Common myeloid progenitor, CD34-positive (primary cell): Measurements from ENCODE around the gene TBC1D4.

Source experiments
- CTCF ChIA-PET: fragments of 350-600 bp; sonication (Branson Sonifier 250); formaldehyde crosslinking; loops from one replicate; lab custom pipeline; 2021; ENCODE audit warnings: antibody characterized with exemption; lab: Charles Lee
- POLR2A ChIA-PET: fragments of 350-600 bp; sonication (Branson Sonifier 250); formaldehyde crosslinking; loops from one replicate; lab custom pipeline; 2021; ENCODE audit warnings: antibody characterized with exemption; lab: Charles Lee
- DNase-seq, 3 donors: peaks; one replicate each; pipeline versions ENCODE4 v3.0.0 to v3.0.0-alpha.2; 2013
- H3K27ac ChIP-seq, 2 experiments: 1 replicate in 1 of 2; 2 replicates in 1 of 2; pipeline ENCODE4 v1.7.0; 2013; ENCODE audit warnings: inconsistent platforms in 2 of 2, low read length in 2 of 2, mild to moderate bottlenecking in 2 of 2, low read depth in 1 of 2, moderate library complexity in 1 of 2; ENCODE audit not compliant: severe bottlenecking in 2 of 2, insufficient read depth in 1 of 2, poor library complexity in 1 of 2
- H3K27me3 ChIP-seq, 5 experiments: replicated peaks in 2 of 5; 1 replicate in 3 of 5; 2 replicates in 2 of 5; pipeline versions ENCODE4 v1.6.1 to v1.7.0; 2013; ENCODE audit warnings: low read length in 4 of 5, mild to moderate bottlenecking in 2 of 5, moderate library complexity in 2 of 5, inconsistent platforms in 1 of 5; ENCODE audit not compliant: insufficient read depth in 5 of 5, control insufficient read depth in 4 of 5
- H3K36me3 ChIP-seq, 4 experiments: 1 replicate in 2 of 4; 2 replicates in 2 of 4; pipeline versions ENCODE4 v1.6.1 to v1.7.0; 2013; ENCODE audit warnings: low read length in 3 of 4, control low read depth in 1 of 4, mild to moderate bottlenecking in 1 of 4; ENCODE audit not compliant: control insufficient read depth in 4 of 4, insufficient read depth in 4 of 4
- H3K4me1 ChIP-seq, 4 experiments: 1 replicate in 3 of 4; 2 replicates in 1 of 4; pipeline versions ENCODE4 v1.6.1 to v1.7.1; 2013; ENCODE audit warnings: low read length in 3 of 4, mild to moderate bottlenecking in 3 of 4, control low read depth in 1 of 4, inconsistent platforms in 1 of 4, moderate library complexity in 1 of 4; ENCODE audit not compliant: control insufficient read depth in 4 of 4, insufficient read depth in 4 of 4; ENCODE audit errors: control extremely low read depth in 1 of 4
- H3K4me3 ChIP-seq, 7 experiments: 1 replicate in 4 of 7; 2 replicates in 3 of 7; pipeline versions ENCODE4 v1.5.1 to v1.7.0; 2013; ENCODE audit warnings: mild to moderate bottlenecking in 7 of 7, low read length in 6 of 7, moderate library complexity in 6 of 7, inconsistent platforms in 2 of 7, low read depth in 2 of 7, control low read depth in 1 of 7; ENCODE audit not compliant: insufficient read depth in 4 of 7, control insufficient read depth in 1 of 7; ENCODE audit errors: extremely low read depth in 1 of 7
- H3K9me3 ChIP-seq, 5 experiments: 1 replicate in 4 of 5; 2 replicates in 1 of 5; pipeline versions ENCODE4 v1.6.1 to v1.7.1; 2013; ENCODE audit warnings: low read length in 4 of 5, mild to moderate bottlenecking in 2 of 5, inconsistent platforms in 1 of 5, low read depth in 1 of 5, moderate library complexity in 1 of 5; ENCODE audit not compliant: control insufficient read depth in 4 of 5, insufficient read depth in 2 of 5; ENCODE audit errors: control extremely low read depth in 1 of 5
- WGBS: methylation state at CpG from one replicate; pipeline ENCODE4 v1.1.5; 2013; ENCODE audit not compliant: insufficient coverage; 5-methylcytosine and 5-hydroxymethylcytosine counted together

Gene TBC1D4

DNA sequence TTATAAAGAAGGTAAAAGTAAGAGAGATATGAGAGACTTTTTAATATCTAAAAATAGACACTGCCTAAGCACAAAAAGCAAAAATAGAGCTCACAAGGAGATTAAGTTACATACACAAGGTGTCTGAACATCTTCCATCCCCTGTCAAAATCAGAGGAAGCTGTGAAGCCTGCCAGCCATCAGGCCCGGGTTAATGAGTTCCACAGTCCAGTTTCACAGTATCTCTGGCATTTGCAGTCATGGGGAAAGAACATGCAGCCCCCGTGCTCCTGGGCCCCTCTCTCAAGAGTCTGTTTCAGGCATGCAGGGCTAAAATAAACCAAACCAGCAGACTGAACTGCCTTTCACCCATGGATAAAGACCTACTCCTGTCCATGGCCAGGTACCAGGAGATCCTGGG is 79.2 kb downstream of the TBC1D4 start:
- H3K36me3 ChIP-seq, result peaks cover 0 to 2% (median 0%) of the 10 kb centered on the region in 4 experiments
- H3K9me3 ChIP-seq, result peaks cover 0 to 14% (median 3%) of the 10 kb centered on the region in 5 experiments
- 95% methylated on average over 2 of the region's 2 CpGs for WGBS
- ChIA-PET POLR2A (no interaction called here), CTCF (interaction anchor here (1.8 kb wide), 1 partner anchor 30 kb away, joined by 9 read pairs; no protein-coding TSS in a partner anchor)
- no peak for DNase-seq
- no peaks in the 10 kb centered on the region for H3K4me1 ChIP-seq
- H3K27ac ChIP-seq, result no peak overlapping the region
- H3K27me3 ChIP-seq, result no peaks in the 10 kb centered on the region
- H3K4me3 ChIP-seq, result no peak overlapping the region

DNA sequence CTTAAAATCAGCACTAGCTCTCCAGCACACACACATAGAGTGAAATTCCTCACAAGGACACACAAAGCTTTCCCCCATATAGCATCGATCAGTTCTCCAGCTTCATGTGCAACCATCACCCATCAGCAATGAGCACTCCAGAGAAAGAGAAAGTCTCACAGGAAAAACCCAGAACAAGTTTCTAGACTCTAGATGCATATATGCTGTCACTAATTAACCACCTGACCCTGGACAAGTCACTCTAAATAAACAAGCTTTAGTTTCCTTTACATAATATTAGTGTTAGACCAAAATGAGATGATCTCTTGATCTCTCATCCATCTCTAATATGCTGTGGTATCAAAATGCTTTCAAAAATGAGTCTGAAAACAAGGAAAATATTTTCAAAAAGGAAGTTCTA is 81.2 kb downstream of the TBC1D4 start:
- POLR2A ChIA-PET, result no interaction called here

DNA sequence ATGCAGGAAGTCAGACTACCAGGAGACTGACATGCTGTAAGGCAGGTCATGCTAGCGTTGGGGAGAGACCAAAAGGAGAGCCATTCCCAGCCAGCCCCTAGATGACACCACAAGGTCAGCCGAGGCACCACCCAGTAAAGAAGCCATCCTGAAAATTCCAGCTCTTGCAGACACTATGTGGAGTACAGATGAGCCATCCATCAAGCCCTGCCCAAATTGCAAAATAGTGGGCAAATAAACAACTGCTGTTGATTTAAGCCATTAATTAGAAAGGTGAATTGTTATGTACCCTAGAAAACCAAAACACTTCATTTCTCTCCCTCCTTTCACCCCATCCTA is 82.1 kb downstream of the TBC1D4 start:
- Histone ChIP-seq H3K27ac (no peak overlapping the region), H3K27me3 (no peaks in the 10 kb centered on the region), H3K9me3 (peaks cover 1 to 18% (median 3%) of the 10 kb centered on the region in 5 experiments), H3K4me3 (no peak overlapping the region), H3K36me3 (peaks cover 0 to 3% (median 0%) of the 10 kb centered on the region in 4 experiments), H3K4me1 (peaks cover 0 to 4% (median 3%) of the 10 kb centered on the region in 4 experiments)
- CTCF ChIA-PET, result no interaction called here
- DNase-seq, result no peak
- WGBS, result 100% methylated on average over 2 of the region's 2 CpGs
- POLR2A ChIA-PET, result no interaction called here

More for the DNA sequence above, 81.2 kb downstream of the TBC1D4 start:
- WGBS, result 100% methylated on average over 1 of the region's 1 CpG
- Histone ChIP-seq H3K4me1 (no peaks in the 10 kb centered on the region), H3K9me3 (peaks cover 1 to 18% (median 3%) of the 10 kb centered on the region in 5 experiments), H3K4me3 (no peak overlapping the region), H3K36me3 (peaks cover 0 to 3% (median 0%) of the 10 kb centered on the region in 4 experiments), H3K27me3 (no peaks in the 10 kb centered on the region), H3K27ac (no peak overlapping the region)
- CTCF ChIA-PET, result interaction anchor here (1.2 kb wide), 1 partner anchor 25 kb away, joined by 3 read pairs; no protein-coding TSS in a partner anchor
- DNase-seq, result no peak

DNA sequence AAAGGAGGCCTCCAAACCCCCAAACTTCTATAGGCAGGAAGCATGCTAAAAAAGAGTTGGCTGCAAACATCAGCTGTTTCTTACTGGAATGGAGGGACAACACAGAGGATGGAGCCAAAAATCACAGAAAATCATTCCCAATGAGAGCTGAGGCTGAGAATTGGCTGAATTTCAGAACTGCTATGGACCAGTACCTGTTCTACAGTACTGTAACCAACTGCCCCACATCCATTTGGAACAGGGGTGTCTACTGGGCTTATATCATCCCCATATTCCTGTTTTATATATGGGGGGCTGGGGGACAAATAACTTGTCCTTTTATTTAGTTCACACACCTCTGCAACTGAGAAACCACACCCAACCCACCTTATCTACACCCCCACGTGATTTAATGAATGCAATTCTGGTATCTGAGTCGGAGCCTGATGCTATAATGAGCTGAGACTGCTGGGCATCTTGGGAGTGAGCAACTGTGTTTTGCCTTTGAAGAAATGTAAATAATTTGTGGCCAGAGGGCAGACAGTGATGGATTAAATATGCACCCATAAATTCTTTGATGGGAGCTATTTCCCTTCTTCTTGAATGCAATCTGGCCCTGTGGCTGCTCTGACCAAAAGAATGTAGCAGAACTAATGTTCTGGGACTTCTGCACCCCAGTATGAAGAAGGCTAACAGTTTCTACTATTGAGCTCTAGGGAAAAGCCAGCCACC is 82.6 kb downstream of the TBC1D4 start:
- CTCF ChIA-PET, result interaction anchor here (1.4 kb wide), 1 partner anchor 17 kb away, joined by 3 read pairs; no protein-coding TSS in a partner anchor
- peaks cover 0 to 3% (median 0%) of the 10 kb centered on the region in 4 experiments for H3K36me3 ChIP-seq
- no peak overlapping the region for H3K4me3 ChIP-seq
- H3K4me1 ChIP-seq, result peaks cover 0 to 8% (median 3%) of the 10 kb centered on the region in 4 experiments
- no peak overlapping the region for H3K27ac ChIP-seq
- WGBS, result no CpG with 5 or more reads among the region's 2 CpGs
- H3K27me3 ChIP-seq, result no peaks in the 10 kb centered on the region
- POLR2A ChIA-PET, result no interaction called here
- peaks cover 1 to 18% (median 3%) of the 10 kb centered on the region in 5 experiments for H3K9me3 ChIP-seq
- DNase-seq, result no peak

DNA sequence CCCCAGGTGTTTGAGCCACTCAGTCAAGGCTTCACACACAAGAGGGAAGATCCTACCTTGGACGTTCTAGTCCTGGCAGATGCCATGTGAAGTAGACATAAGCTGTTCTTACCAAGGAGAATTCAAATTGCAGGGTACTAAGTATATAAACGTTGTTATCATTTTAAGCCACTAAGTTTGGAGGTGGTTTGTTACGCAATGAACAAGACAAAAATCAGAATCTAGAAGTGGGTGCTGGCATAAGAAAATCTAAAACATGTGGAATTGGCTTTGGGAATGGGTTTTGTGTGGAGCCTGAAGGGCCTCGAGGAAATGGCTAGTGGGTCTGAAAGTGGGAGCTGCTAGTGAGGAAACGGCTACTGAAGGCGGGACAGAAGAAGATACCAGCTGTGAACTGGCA is 83.9 kb downstream of the TBC1D4 start:
- H3K27me3 ChIP-seq, result no peaks in the 10 kb centered on the region
- no peak overlapping the region for H3K27ac ChIP-seq
- H3K9me3 ChIP-seq, result peaks cover 1 to 18% (median 3%) of the 10 kb centered on the region in 5 experiments
- H3K4me1 ChIP-seq, result peaks cover 0 to 10% (median 3%) of the 10 kb centered on the region in 4 experiments
- ChIA-PET POLR2A (no interaction called here), CTCF (interaction anchor here (0.9 to 1.4 kb wide), 3 partner anchors 8 to 26 kb away, joined by 3 read pairs; no protein-coding TSS in a partner anchor)
- WGBS, result 94% methylated on average over 6 of the region's 6 CpGs
- H3K36me3 ChIP-seq, result peaks cover 0 to 3% (median 0%) of the 10 kb centered on the region in 4 experiments
- no peak for DNase-seq
- no peak overlapping the region for H3K4me3 ChIP-seq

DNA sequence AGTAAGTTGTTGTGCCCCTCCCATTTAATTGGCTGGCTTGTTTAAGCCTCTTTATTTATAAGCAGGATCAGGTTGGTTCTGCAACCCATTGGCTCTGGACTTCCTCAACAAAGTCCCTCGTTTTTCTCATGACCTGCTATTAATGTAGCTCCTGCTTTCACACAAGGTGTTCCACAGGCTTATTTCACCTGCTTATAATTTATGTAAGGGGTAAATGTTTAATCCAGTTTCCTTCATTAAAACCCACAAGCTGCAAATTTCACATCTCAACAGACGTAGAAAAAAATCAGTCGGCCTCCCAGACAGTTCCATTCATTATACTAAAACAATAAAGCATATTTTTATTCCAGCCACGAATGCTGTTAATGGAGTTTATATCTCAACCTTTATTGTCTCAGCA is 86.1 kb downstream of the TBC1D4 start:
- Histone ChIP-seq H3K36me3 (peaks cover 0 to 3% (median 0%) of the 10 kb centered on the region in 4 experiments), H3K4me1 (peaks cover 0 to 10% (median 3%) of the 10 kb centered on the region in 4 experiments), H3K27ac (no peak overlapping the region), H3K4me3 (no peak overlapping the region), H3K9me3 (peaks cover 1 to 18% (median 3%) of the 10 kb centered on the region in 5 experiments), H3K27me3 (no peaks in the 10 kb centered on the region)
- ChIA-PET CTCF (no interaction called here), POLR2A (no interaction called here)
- 100% methylated on average over 4 of the region's 4 CpGs for WGBS
- no peak for DNase-seq

DNA sequence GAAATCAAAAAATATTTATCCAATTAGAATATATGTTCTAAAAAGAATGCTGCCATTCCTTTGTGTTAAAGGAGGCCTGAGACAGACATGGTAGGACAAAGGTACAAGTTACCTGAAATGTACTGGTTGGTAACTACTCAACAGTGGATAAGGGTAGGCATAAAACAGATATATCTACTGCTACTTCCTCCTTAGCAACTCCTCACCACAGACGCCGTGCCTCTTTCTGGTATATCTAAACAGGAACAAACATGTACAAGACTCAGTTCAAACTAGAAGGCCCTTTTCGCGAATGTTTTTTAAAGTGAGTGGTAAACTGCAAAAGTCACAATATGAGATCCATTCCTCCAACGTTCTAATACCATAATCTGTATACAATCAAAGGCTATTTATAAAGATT is 86.9 kb downstream of the TBC1D4 start:
- DNase-seq, result peak; percentile 19 to 85 (median 74)
- Histone ChIP-seq H3K36me3 (peaks cover 0 to 3% (median 0%) of the 10 kb centered on the region in 4 experiments), H3K4me1 (peaks cover 0 to 10% (median 3%) of the 10 kb centered on the region in 4 experiments), H3K27me3 (no peaks in the 10 kb centered on the region), H3K27ac (no peak overlapping the region), H3K4me3 (no peak overlapping the region), H3K9me3 (peaks cover 1 to 18% (median 3%) of the 10 kb centered on the region in 5 experiments)
- ChIA-PET POLR2A (no interaction called here), CTCF (no interaction called here)
- WGBS, result 29% methylated on average over 2 of the region's 5 CpGs
